HCT116 (cell line): ENCODE measurements around the gene WFDC5. TPM values are rescaled to one million over a fixed set of nuclear protein-coding genes. Genes with fewer than 3 reads are reported as not detected.

Source experiments
- ATAC-seq: fragments of 200-7000 bp; cut with Tn5 transposase; 2 replicates; pipeline ENCODE4 v1.9.1; 2020; ENCODE audit warnings: mild to moderate bottlenecking, moderate library complexity
- BruUV-seq: library from RNA; stranded (reverse); fragments of 400-500 nt; replicated peaks from 2 replicates; lab custom pipeline; 2021; lab: Mats Ljungman, UMichigan
- CTCF ChIA-PET: fragments of 300-600 bp; sonication (Branson Sonifier 250); formaldehyde crosslinking; loops from one replicate; lab custom pipeline; 2021; ENCODE audit warnings: antibody characterized with exemption; lab: Charles Lee
- POLR2A ChIA-PET: fragments of 300-600, 350-600 bp; sonication (Branson Sonifier 250); formaldehyde crosslinking; loops from one replicate; lab custom pipeline; 2021; ENCODE audit warnings: antibody characterized with exemption; lab: Charles Lee
- RAD21 ChIA-PET, 2 experiments: fragments of 300-600 bp; sonication (Branson Sonifier 250); formaldehyde crosslinking; loops; one replicate each; lab custom pipeline; 2023; ENCODE audit warnings: low total read pairs in 2 of 2; ENCODE audit not compliant: uncharacterized antibody in 2 of 2, unreplicated experiment in 2 of 2, low non-redundant PET in 1 of 2; lab: Charles Lee
- DNase-seq: peaks from one replicate; pipeline ENCODE4 v3.0.0-alpha.2; 2010; ENCODE audit warnings: low read depth, low spot score
- H2AFZ ChIP-seq: fragments of 200-600 bp; shearing (Covaris generic), sonication (generic); 2 replicates; pipeline ENCODE4 v1.6.1; 2017; ENCODE audit warnings: low read depth, mixed run types, mixed read lengths, antibody characterized with exemption, low read length; ENCODE audit not compliant: poor library complexity, severe bottlenecking
- H3K27ac ChIP-seq: 2 replicates; pipeline ENCODE4 v1.5.1; 2012; ENCODE audit warnings: low read depth, low read length
- H3K27me3 ChIP-seq: fragments of 200-600 bp; sonication (generic); 2 replicates; pipeline ENCODE4 v1.6.1; 2016; ENCODE audit warnings: mixed run types, low read length, mixed read lengths; ENCODE audit not compliant: insufficient read depth
- H3K36me3 ChIP-seq, 2 experiments: fragments of 200-500 bp in 1 of 2; fragments of 200-600 bp in 1 of 2; sonication (Bioruptor generic) in 1 of 2; sonication (generic) in 1 of 2; 2 replicates each; pipeline versions ENCODE4 v1.5.1 to v1.6.1; 2014 to 2016; ENCODE audit warnings: low read length in 2 of 2, inconsistent platforms in 1 of 2, mixed read lengths in 1 of 2, mixed run types in 1 of 2; ENCODE audit not compliant: insufficient read depth in 2 of 2, control insufficient read depth in 1 of 2
- H3K4me1 ChIP-seq, 2 experiments: fragments of 200-600 bp in 1 of 2; sonication (generic) in 1 of 2; 2 replicates each; pipeline versions ENCODE4 v1.5.1 to v1.6.1; 2012 to 2017; ENCODE audit warnings: low read length in 2 of 2, inconsistent platforms in 1 of 2, mild to moderate bottlenecking in 1 of 2, mixed read lengths in 1 of 2, mixed run types in 1 of 2, moderate library complexity in 1 of 2; ENCODE audit not compliant: insufficient read depth in 2 of 2, control insufficient read depth in 1 of 2
- H3K4me2 ChIP-seq: fragments of 200-600 bp; sonication (generic); 2 replicates; pipeline ENCODE4 v1.6.1; 2017; ENCODE audit warnings: mixed run types, low read length, mixed read lengths
- H3K4me3 ChIP-seq, 2 experiments: fragments of 200-600 bp in 1 of 2; sonication (generic) in 1 of 2; replicated peaks in 1 of 2; 2 replicates each; pipeline ENCODE4 v1.5.1; 2011 to 2016; ENCODE audit warnings: low read length in 2 of 2, control low read depth in 1 of 2, low read depth in 1 of 2, mild to moderate bottlenecking in 1 of 2, mixed read lengths in 1 of 2, mixed run types in 1 of 2
- H3K79me2 ChIP-seq: fragments of 200-600 bp; sonication (generic); 2 replicates; pipeline ENCODE4 v1.6.1; 2017; ENCODE audit warnings: mild to moderate bottlenecking, mixed run types, low read length, moderate library complexity, mixed read lengths; ENCODE audit not compliant: insufficient read depth
- H3K9ac ChIP-seq: fragments of 200-600 bp; sonication (generic); 2 replicates; pipeline ENCODE4 v1.6.1; 2016; ENCODE audit warnings: low read length, mixed read lengths
- H3K9me2 ChIP-seq: fragments of 200-600 bp; sonication (generic), shearing (Covaris generic); 2 replicates; pipeline ENCODE4 v1.6.1; 2017; ENCODE audit warnings: mixed run types, mild to moderate bottlenecking, moderate library complexity; ENCODE audit not compliant: insufficient read depth
- H3K9me3 ChIP-seq, 2 experiments: fragments of 200-500 bp in 1 of 2; fragments of 200-600 bp in 1 of 2; sonication (Bioruptor generic) in 1 of 2; sonication (generic) in 1 of 2; 2 replicates each; pipeline ENCODE4 v1.6.1; 2014 to 2017; ENCODE audit warnings: low read length in 2 of 2, mixed read lengths in 2 of 2, inconsistent platforms in 1 of 2, low read depth in 1 of 2, mild to moderate bottlenecking in 1 of 2, mixed run types in 1 of 2, moderate library complexity in 1 of 2; ENCODE audit not compliant: control insufficient read depth in 1 of 2, insufficient read depth in 1 of 2
- H4K20me1 ChIP-seq: fragments of 200-600 bp; sonication (generic), shearing (Covaris generic); 2 replicates; pipeline ENCODE4 v1.6.1; 2017; ENCODE audit warnings: mixed run types, mild to moderate bottlenecking, moderate library complexity; ENCODE audit not compliant: insufficient read depth
- CBX3 ChIP-seq: IDR thresholded peaks from 2 replicates; pipeline ENCODE4 v1.6.1; 2012; ENCODE audit warnings: low read depth
- EZH2 ChIP-seq: fragments of 200-600 bp; sonication (generic); IDR thresholded peaks from 2 replicates; pipeline ENCODE4 v1.6.1; 2017; ENCODE audit warnings: antibody characterized with exemption, mixed run types
- EZH2phosphoT487 ChIP-seq: fragments of 200-600 bp; IDR thresholded peaks from 2 replicates; pipeline ENCODE4 v1.6.1; 2018; ENCODE audit warnings: antibody characterized with exemption, borderline replicate concordance
- FOSL1 ChIP-seq: IDR thresholded peaks from 2 replicates; pipeline ENCODE4 v1.6.1; 2012; ENCODE audit warnings: low read depth
- RAD21 ChIP-seq: IDR thresholded peaks from 2 replicates; pipeline ENCODE4 v1.6.1; 2012; ENCODE audit warnings: low read depth, mild to moderate bottlenecking
- TCF7L2 ChIP-seq: IDR thresholded peaks from 2 replicates; pipeline ENCODE4 v1.7.0; 2011; ENCODE audit warnings: borderline replicate concordance, inconsistent platforms; ENCODE audit not compliant: insufficient read depth, insufficient read length; ENCODE audit errors: extremely low read depth
- intact Hi-C: fragments of 100-400 bp; cut with micrococcal nuclease; formaldehyde crosslinking; loops from 2 replicates; pipeline ENCODE4 v1.10.0; 2022
- total RNA-seq: library from RNA; stranded (reverse); gene quantifications from one replicate; pipeline ENCODE4 v1.2.1, GENCODE V29; 2021; ENCODE audit not compliant: unreplicated experiment
- TF ChIP-seq, protein P1 (sequence below): IDR thresholded peaks from 2 replicates; pipeline ENCODE4 v1.6.1; 2012; ENCODE audit warnings: low read depth
- TF ChIP-seq, protein P2 (sequence below): IDR thresholded peaks from 2 replicates; pipeline ENCODE4 v1.6.1; 2011; ENCODE audit warnings: mild to moderate bottlenecking, low read length, moderate library complexity; ENCODE audit not compliant: insufficient replicate concordance; ENCODE audit errors: extremely low read depth

The WFDC5 gene
- total RNA-seq, 1 experiment from 2014 or later: not detected

DNA sequence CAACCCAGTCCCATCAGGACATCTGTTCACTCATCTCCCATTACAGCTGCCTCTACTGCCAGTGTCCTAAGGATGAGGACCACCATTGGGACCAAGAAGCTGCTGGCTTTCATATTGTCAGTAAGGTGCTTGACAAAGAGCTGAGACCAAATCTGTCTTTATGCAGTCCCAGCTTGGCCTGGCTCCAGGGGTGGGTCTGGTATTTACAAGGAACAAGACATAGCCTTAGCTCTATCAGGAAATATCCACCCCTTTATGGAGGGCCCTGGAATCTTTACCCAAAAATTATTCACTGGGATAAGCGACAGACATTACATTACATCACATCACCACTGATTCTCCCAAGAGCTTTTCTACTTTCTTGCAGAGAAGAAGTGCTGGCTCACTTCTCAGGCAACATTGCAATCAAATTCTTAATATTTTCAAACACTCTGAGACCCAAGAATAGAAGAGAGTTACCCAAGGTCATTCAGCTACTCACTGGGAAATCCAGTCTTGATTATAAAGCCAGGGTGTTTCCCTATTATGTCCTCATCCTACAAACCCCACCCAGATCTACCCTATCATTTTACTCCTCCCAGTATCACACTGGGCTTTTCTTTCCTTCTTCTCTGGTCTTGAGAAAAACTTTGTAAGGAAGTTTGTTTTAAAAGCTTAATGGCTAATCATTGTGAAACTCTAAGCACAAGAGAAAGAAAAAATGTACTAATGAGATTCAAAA lies 48.3 kb upstream of the WFDC5 start:
- H3K4me3 ChIP-seq: no peak overlapping the region
- H3K9me3 ChIP-seq: peaks cover 0 to 5% of the 10 kb centered on the region in 2 experiments; a peak in 1 of 4 replicates
- DNase-seq (no peak), ATAC-seq (no peak)
- intact Hi-C loops: no loop called here
- no peak overlapping the region for H3K4me2 ChIP-seq
- no peak overlapping the region for H3K9ac ChIP-seq
- CTCF ChIA-PET: no interaction called here
- no peaks in the 10 kb centered on the region for H4K20me1 ChIP-seq
- H3K4me1 ChIP-seq: peaks cover 0 to under 1% of the 10 kb centered on the region in 2 experiments; a peak in 1 of 4 replicates
- H3K9me2 ChIP-seq: no peaks in the 10 kb centered on the region
- POLR2A ChIA-PET: no interaction called here
- no peak for TF ChIP-seq EZH2
- TF ChIP-seq CBX3: no peak
- no peak for TF ChIP-seq RAD21
- TF ChIP-seq, protein P1, sequence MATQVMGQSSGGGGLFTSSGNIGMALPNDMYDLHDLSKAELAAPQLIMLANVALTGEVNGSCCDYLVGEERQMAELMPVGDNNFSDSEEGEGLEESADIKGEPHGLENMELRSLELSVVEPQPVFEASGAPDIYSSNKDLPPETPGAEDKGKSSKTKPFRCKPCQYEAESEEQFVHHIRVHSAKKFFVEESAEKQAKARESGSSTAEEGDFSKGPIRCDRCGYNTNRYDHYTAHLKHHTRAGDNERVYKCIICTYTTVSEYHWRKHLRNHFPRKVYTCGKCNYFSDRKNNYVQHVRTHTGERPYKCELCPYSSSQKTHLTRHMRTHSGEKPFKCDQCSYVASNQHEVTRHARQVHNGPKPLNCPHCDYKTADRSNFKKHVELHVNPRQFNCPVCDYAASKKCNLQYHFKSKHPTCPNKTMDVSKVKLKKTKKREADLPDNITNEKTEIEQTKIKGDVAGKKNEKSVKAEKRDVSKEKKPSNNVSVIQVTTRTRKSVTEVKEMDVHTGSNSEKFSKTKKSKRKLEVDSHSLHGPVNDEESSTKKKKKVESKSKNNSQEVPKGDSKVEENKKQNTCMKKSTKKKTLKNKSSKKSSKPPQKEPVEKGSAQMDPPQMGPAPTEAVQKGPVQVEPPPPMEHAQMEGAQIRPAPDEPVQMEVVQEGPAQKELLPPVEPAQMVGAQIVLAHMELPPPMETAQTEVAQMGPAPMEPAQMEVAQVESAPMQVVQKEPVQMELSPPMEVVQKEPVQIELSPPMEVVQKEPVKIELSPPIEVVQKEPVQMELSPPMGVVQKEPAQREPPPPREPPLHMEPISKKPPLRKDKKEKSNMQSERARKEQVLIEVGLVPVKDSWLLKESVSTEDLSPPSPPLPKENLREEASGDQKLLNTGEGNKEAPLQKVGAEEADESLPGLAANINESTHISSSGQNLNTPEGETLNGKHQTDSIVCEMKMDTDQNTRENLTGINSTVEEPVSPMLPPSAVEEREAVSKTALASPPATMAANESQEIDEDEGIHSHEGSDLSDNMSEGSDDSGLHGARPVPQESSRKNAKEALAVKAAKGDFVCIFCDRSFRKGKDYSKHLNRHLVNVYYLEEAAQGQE: no peak
- no peak for TF ChIP-seq FOSL1
- no peak for TF ChIP-seq EZH2phosphoT487
- TF ChIP-seq TCF7L2: no peak
- TF ChIP-seq, protein P2, sequence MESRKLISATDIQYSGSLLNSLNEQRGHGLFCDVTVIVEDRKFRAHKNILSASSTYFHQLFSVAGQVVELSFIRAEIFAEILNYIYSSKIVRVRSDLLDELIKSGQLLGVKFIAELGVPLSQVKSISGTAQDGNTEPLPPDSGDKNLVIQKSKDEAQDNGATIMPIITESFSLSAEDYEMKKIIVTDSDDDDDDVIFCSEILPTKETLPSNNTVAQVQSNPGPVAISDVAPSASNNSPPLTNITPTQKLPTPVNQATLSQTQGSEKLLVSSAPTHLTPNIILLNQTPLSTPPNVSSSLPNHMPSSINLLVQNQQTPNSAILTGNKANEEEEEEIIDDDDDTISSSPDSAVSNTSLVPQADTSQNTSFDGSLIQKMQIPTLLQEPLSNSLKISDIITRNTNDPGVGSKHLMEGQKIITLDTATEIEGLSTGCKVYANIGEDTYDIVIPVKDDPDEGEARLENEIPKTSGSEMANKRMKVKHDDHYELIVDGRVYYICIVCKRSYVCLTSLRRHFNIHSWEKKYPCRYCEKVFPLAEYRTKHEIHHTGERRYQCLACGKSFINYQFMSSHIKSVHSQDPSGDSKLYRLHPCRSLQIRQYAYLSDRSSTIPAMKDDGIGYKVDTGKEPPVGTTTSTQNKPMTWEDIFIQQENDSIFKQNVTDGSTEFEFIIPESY: no peak
- no peaks in the 10 kb centered on the region for H3K79me2 ChIP-seq
- no peak overlapping the region for H2AFZ ChIP-seq
- H3K27me3 ChIP-seq: no peaks in the 10 kb centered on the region
- BruUV-seq: no TSS peak
- RAD21 ChIA-PET: no interaction called here
- no peak overlapping the region for H3K27ac ChIP-seq
- H3K36me3 ChIP-seq: no peaks in the 10 kb centered on the region
